ENCODE measurements around the gene KDM4E.
A peak's percentile ranks its signal among the peaks of the same experiment; 100 is the strongest.

The KDM4E gene

GRCh38 chr11:95068549-95068948, 43.5 kb downstream of the KDM4E start:
- H3K36me3 ChIP-seq (ENCODE audit: control insufficient read depth, insufficient read depth, low read length), result no peaks in the 10 kb centered on the region
- H3K27ac ChIP-seq (ENCODE audit: low read depth, low read length, severe bottlenecking), result peak overlapping the region; percentile 75
- H3K9me3 ChIP-seq (ENCODE audit: control insufficient read depth, low read length), result no peaks in the 10 kb centered on the region
- peaks cover 5% of the 10 kb centered on the region for H3K4me1 ChIP-seq (ENCODE audit: control insufficient read depth, insufficient read depth, low read length, poor library complexity, severe bottlenecking)
- 55 to 77% methylated on average over 3 to 4 of the region's 5 CpGs for WGBS, 2 experiments (ENCODE audit: insufficient coverage in 2 of 2)
- peak overlapping the region; percentile 79 for H3K4me3 ChIP-seq (ENCODE audit: extremely low read depth, insufficient read depth, low read length, poor library complexity, severe bottlenecking)

- Histone ChIP-seq H3K4me3 (ENCODE audit: extremely low read depth, insufficient read depth, low read length, poor library complexity, severe bottlenecking) (no peak overlapping the region), H3K4me1 (ENCODE audit: control insufficient read depth, insufficient read depth, low read length, poor library complexity, severe bottlenecking) (no peaks in the 10 kb centered on the region), H3K36me3 (ENCODE audit: control insufficient read depth, insufficient read depth, low read length) (no peaks in the 10 kb centered on the region), H3K27ac (ENCODE audit: low read depth, low read length, severe bottlenecking) (no peak overlapping the region), H3K9me3 (ENCODE audit: control insufficient read depth, low read length) (no peaks in the 10 kb centered on the region)
- WGBS, 2 experiments (ENCODE audit: insufficient coverage in 2 of 2), result 100% methylated on average over 1 of the region's 1 CpG; no CpG with 5 or more reads in 1 of the 2 experiments
Measured at GRCh38 chr11:95070471-95070870, 45.4 kb downstream of the KDM4E start.

- Histone ChIP-seq H3K4me1 (ENCODE audit: control insufficient read depth, insufficient read depth, low read length, poor library complexity, severe bottlenecking) (no peaks in the 10 kb centered on the region), H3K36me3 (ENCODE audit: control insufficient read depth, insufficient read depth, low read length) (no peaks in the 10 kb centered on the region), H3K4me3 (ENCODE audit: extremely low read depth, insufficient read depth, low read length, poor library complexity, severe bottlenecking) (no peak overlapping the region), H3K9me3 (ENCODE audit: control insufficient read depth, low read length) (no peaks in the 10 kb centered on the region), H3K27ac (ENCODE audit: low read depth, low read length, severe bottlenecking) (no peak overlapping the region)
Measured at GRCh38 chr11:95072948-95073347, 47.9 kb downstream of the KDM4E start.

- Histone ChIP-seq H3K9me3 (ENCODE audit: control insufficient read depth, low read length) (no peaks in the 10 kb centered on the region), H3K4me1 (ENCODE audit: control insufficient read depth, insufficient read depth, low read length, poor library complexity, severe bottlenecking) (no peaks in the 10 kb centered on the region), H3K4me3 (ENCODE audit: extremely low read depth, insufficient read depth, low read length, poor library complexity, severe bottlenecking) (no peak overlapping the region), H3K27ac (ENCODE audit: low read depth, low read length, severe bottlenecking) (no peak overlapping the region), H3K36me3 (ENCODE audit: control insufficient read depth, insufficient read depth, low read length) (no peaks in the 10 kb centered on the region)
- WGBS, 2 experiments (ENCODE audit: insufficient coverage in 2 of 2), result 79 to 88% methylated on average over 4 to 5 of the region's 8 CpGs
Measured at GRCh38 chr11:95074792-95075563, 49.9 kb downstream of the KDM4E start.

GRCh38 chr11:95076416-95076815, 51.4 kb downstream of the KDM4E start:
- 80 to 92% methylated on average over 1 of the region's 1 CpG for WGBS, 2 experiments (ENCODE audit: insufficient coverage in 2 of 2)
- peaks cover 10% of the 10 kb centered on the region for H3K4me1 ChIP-seq (ENCODE audit: control insufficient read depth, insufficient read depth, low read length, poor library complexity, severe bottlenecking)
- no peak overlapping the region for H3K27ac ChIP-seq (ENCODE audit: low read depth, low read length, severe bottlenecking)
- no peaks in the 10 kb centered on the region for H3K36me3 ChIP-seq (ENCODE audit: control insufficient read depth, insufficient read depth, low read length)
- H3K4me3 ChIP-seq (ENCODE audit: extremely low read depth, insufficient read depth, low read length, poor library complexity, severe bottlenecking), result no peak overlapping the region
- no peaks in the 10 kb centered on the region for H3K9me3 ChIP-seq (ENCODE audit: control insufficient read depth, low read length)

GRCh38 chr11:95076981-95077380, 51.9 kb downstream of the KDM4E start:
- H3K27ac ChIP-seq (ENCODE audit: low read depth, low read length, severe bottlenecking), result no peak overlapping the region
- no peak overlapping the region for H3K4me3 ChIP-seq (ENCODE audit: extremely low read depth, insufficient read depth, low read length, poor library complexity, severe bottlenecking)
- H3K36me3 ChIP-seq (ENCODE audit: control insufficient read depth, insufficient read depth, low read length), result no peaks in the 10 kb centered on the region
- no peaks in the 10 kb centered on the region for H3K9me3 ChIP-seq (ENCODE audit: control insufficient read depth, low read length)
- peaks cover 14% of the 10 kb centered on the region for H3K4me1 ChIP-seq (ENCODE audit: control insufficient read depth, insufficient read depth, low read length, poor library complexity, severe bottlenecking)

All from mesodermal cell (in vitro differentiated cells).